H9 (cell line): ENCODE measurements around the gene BRWD1. TPM values are rescaled to one million over a fixed set of nuclear protein-coding genes. Genes with fewer than 3 reads are reported as not detected.

Experiments used
- DNase-seq: peaks from one replicate; pipeline ENCODE4 v3.0.0-alpha.2; 2017
- H2AFZ ChIP-seq: one replicate; pipeline ENCODE4 v1.6.1; 2013; ENCODE audit warnings: mild to moderate bottlenecking, low read length, control low read depth, moderate library complexity
- H2AK5ac ChIP-seq: 2 replicates; pipeline ENCODE4 v1.6.1; 2013; ENCODE audit warnings: low read length, control low read depth, mixed read lengths; ENCODE audit not compliant: insufficient read length
- H2BK120ac ChIP-seq: one replicate; pipeline ENCODE4 v1.6.1; 2013; ENCODE audit warnings: low read depth, mild to moderate bottlenecking, low read length, control low read depth, inconsistent platforms; ENCODE audit not compliant: poor library complexity, severe bottlenecking
- H2BK12ac ChIP-seq: 2 replicates; pipeline ENCODE4 v1.6.1; 2013; ENCODE audit warnings: low read length, control low read depth, mixed read lengths, low read depth; ENCODE audit not compliant: insufficient read length
- H2BK15ac ChIP-seq: 2 replicates; pipeline ENCODE4 v1.6.1; 2013; ENCODE audit warnings: low read depth, low read length, control low read depth
- H2BK20ac ChIP-seq: one replicate; pipeline ENCODE4 v1.6.1; 2013; ENCODE audit warnings: low read depth, mild to moderate bottlenecking, low read length, control low read depth, inconsistent platforms; ENCODE audit not compliant: poor library complexity, severe bottlenecking
- H2BK5ac ChIP-seq: 2 replicates; pipeline ENCODE4 v1.6.1; 2013; ENCODE audit warnings: low read length, control low read depth, mixed read lengths; ENCODE audit not compliant: insufficient read length
- H3K14ac ChIP-seq: 2 replicates; pipeline ENCODE4 v1.6.1; 2013; ENCODE audit warnings: low read length, control low read depth; ENCODE audit not compliant: insufficient read depth
- H3K18ac ChIP-seq: 2 replicates; pipeline ENCODE4 v1.6.1; 2013; ENCODE audit warnings: low read depth, mild to moderate bottlenecking, mixed read lengths, low read length, control low read depth; ENCODE audit not compliant: insufficient read length
- H3K23ac ChIP-seq: 2 replicates; pipeline ENCODE4 v1.6.1; 2013; ENCODE audit warnings: low read length, control low read depth, mixed read lengths, low read depth; ENCODE audit not compliant: insufficient read length
- H3K23me2 ChIP-seq: 2 replicates; pipeline ENCODE4 v1.6.1; 2013; ENCODE audit warnings: low read depth, mild to moderate bottlenecking, mixed read lengths, low read length, control low read depth; ENCODE audit not compliant: insufficient read length, poor library complexity, severe bottlenecking
- H3K27ac ChIP-seq: 2 replicates; pipeline ENCODE4 v1.5.1; 2013; ENCODE audit warnings: low read length, control low read depth, mixed read lengths, low read depth; ENCODE audit not compliant: insufficient read length
- H3K27me3 ChIP-seq: 2 replicates; pipeline ENCODE4 v1.6.1; 2013; ENCODE audit warnings: low read length, control low read depth, inconsistent platforms; ENCODE audit not compliant: insufficient read depth
- H3K4ac ChIP-seq: 2 replicates; pipeline ENCODE4 v1.6.1; 2013; ENCODE audit warnings: low read depth, mild to moderate bottlenecking, control low read depth, inconsistent platforms, low read length, moderate library complexity
- H3K4me1 ChIP-seq: 2 replicates; pipeline ENCODE4 v1.6.1; 2013; ENCODE audit warnings: low read length, control low read depth, inconsistent platforms; ENCODE audit not compliant: insufficient read depth
- H3K4me2 ChIP-seq: 2 replicates; pipeline ENCODE4 v1.6.1; 2013; ENCODE audit warnings: low read length, control low read depth, mixed read lengths; ENCODE audit not compliant: insufficient read length, insufficient read depth
- H3K56ac ChIP-seq: 2 replicates; pipeline ENCODE4 v1.6.1; 2013; ENCODE audit warnings: low read depth, mild to moderate bottlenecking, mixed read lengths, low read length, control low read depth; ENCODE audit not compliant: insufficient read length
- H3K79me1 ChIP-seq: 2 replicates; pipeline ENCODE4 v1.6.1; 2013; ENCODE audit warnings: low read depth, mild to moderate bottlenecking, moderate library complexity, low read length, control low read depth, inconsistent platforms; ENCODE audit not compliant: insufficient read depth, poor library complexity, severe bottlenecking
- H3K79me2 ChIP-seq: 2 replicates; pipeline ENCODE4 v1.6.1; 2013; ENCODE audit warnings: low read length, control low read depth, inconsistent platforms; ENCODE audit not compliant: insufficient read depth
- H3K9ac ChIP-seq: 2 replicates; pipeline ENCODE4 v1.6.1; 2013; ENCODE audit warnings: low read length, control low read depth, mixed read lengths; ENCODE audit not compliant: insufficient read length; ENCODE audit errors: extremely low read depth
- H3K9me3 ChIP-seq: one replicate; pipeline ENCODE4 v1.6.1; 2013; ENCODE audit warnings: low read depth, low read length, inconsistent platforms; ENCODE audit not compliant: control insufficient read depth
- H3T11ph ChIP-seq: one replicate; pipeline ENCODE4 v1.6.1; 2013; ENCODE audit warnings: mild to moderate bottlenecking, low read length, control low read depth, inconsistent platforms
- H4K20me1 ChIP-seq: one replicate; pipeline ENCODE4 v1.6.1; 2013; ENCODE audit not compliant: control insufficient read depth, insufficient read length, insufficient read depth
- H4K5ac ChIP-seq: 2 replicates; pipeline ENCODE4 v1.6.1; 2013; ENCODE audit warnings: low read depth, mild to moderate bottlenecking, mixed read lengths, low read length, control low read depth; ENCODE audit not compliant: insufficient read length
- H4K8ac ChIP-seq: replicated peaks from 2 replicates; pipeline ENCODE4 v1.6.1; 2013; ENCODE audit warnings: low read length, control low read depth, mixed read lengths, low read depth; ENCODE audit not compliant: insufficient read length
- H4K91ac ChIP-seq: 2 replicates; pipeline ENCODE4 v1.6.1; 2013; ENCODE audit warnings: low read depth, mild to moderate bottlenecking, moderate library complexity, mixed read lengths, low read length, control low read depth; ENCODE audit not compliant: insufficient read length
- H3K27ac Mint-ChIP-seq, 3 experiments: 2 replicates in 2 of 3; 3 replicates in 1 of 3; pipeline ENCODE4 v1.8.0; 2020 to 2021; ENCODE audit warnings: mixed read lengths in 3 of 3, mild to moderate bottlenecking in 1 of 3, moderate library complexity in 1 of 3
- H3K27me3 Mint-ChIP-seq: 2 replicates; pipeline ENCODE4 v1.8.0; 2021; ENCODE audit warnings: low read depth, mild to moderate bottlenecking, moderate library complexity, mixed read lengths
- H3K36me3 Mint-ChIP-seq, 3 experiments: 2 replicates in 2 of 3; 3 replicates in 1 of 3; pipeline ENCODE4 v1.8.0; 2020 to 2021; ENCODE audit warnings: low read depth in 3 of 3, mixed read lengths in 3 of 3; ENCODE audit not compliant: insufficient read depth in 1 of 3
- H3K4me1 Mint-ChIP-seq, 2 experiments: 2 replicates each; pipeline ENCODE4 v1.8.0; 2020; ENCODE audit warnings: mixed read lengths in 2 of 2
- H3K4me3 Mint-ChIP-seq, 2 experiments: 2 replicates in 1 of 2; 3 replicates in 1 of 2; pipeline ENCODE4 v1.8.0; 2020 to 2021; ENCODE audit warnings: mild to moderate bottlenecking in 2 of 2, mixed read lengths in 2 of 2, moderate library complexity in 1 of 2
- H3K9me3 Mint-ChIP-seq, 2 experiments: 2 replicates in 1 of 2; 3 replicates in 1 of 2; pipeline ENCODE4 v1.8.0; 2020; ENCODE audit warnings: mild to moderate bottlenecking in 2 of 2, mixed read lengths in 2 of 2, moderate library complexity in 1 of 2
- CTCF ChIP-seq: fragments of 200-600 bp; sonication (generic); conservative IDR thresholded peaks from 3 replicates; pipeline ENCODE4 v1.8.0; 2021; ENCODE audit warnings: antibody characterized with exemption, mild to moderate bottlenecking
- WGBS: extraction: QIAGEN DNeasy Blood & Tissue Kit; methylation state at CpG from one replicate; pipeline ENCODE4 v1.1.7; 2013; ENCODE audit warnings: missing lambda C conversion rate, low lambda C conversion rate, mixed read lengths; ENCODE audit not compliant: insufficient read length; ENCODE audit errors: extremely low coverage; 5-methylcytosine and 5-hydroxymethylcytosine counted together
- total RNA-seq: library from RNA; stranded (reverse); gene quantifications from 2 replicates; pipeline ENCODE4 v1.2.1, GENCODE V29; 2021

The BRWD1 gene
- total RNA-seq, 1 experiment from 2014 or later: 48.4 TPM

GRCh38 chr21:39173716-39174680 is 139.4 kb downstream of the BRWD1 start:
- no CpG with 5 or more reads among the region's 3 CpGs for WGBS
- Mint-ChIP-seq H3K27ac (no peak overlapping the region), H3K9me3 (no peaks in the 10 kb centered on the region), H3K27me3 (no peaks in the 10 kb centered on the region), H3K36me3 (peaks cover 28 to 59% (median 56%) of the 10 kb centered on the region in 3 experiments; a peak in 6 of 7 replicates), H3K4me3 (no peak overlapping the region), H3K4me1 (no peaks in the 10 kb centered on the region)
- Histone ChIP-seq H3K79me1 (no peaks in the 10 kb centered on the region), H3K56ac (no peak overlapping the region), H2BK5ac (no peak overlapping the region), H3K79me2 (no peaks in the 10 kb centered on the region), H3K27me3 (no peaks in the 10 kb centered on the region), H3K23ac (no peak overlapping the region), H2AFZ (no peak overlapping the region), H3K23me2 (no peaks in the 10 kb centered on the region), H3K18ac (no peak overlapping the region), H2BK20ac (no peak overlapping the region), H3K4me1 (no peaks in the 10 kb centered on the region), H3K4me2 (no peak overlapping the region), H4K20me1 (no peaks in the 10 kb centered on the region), H2BK15ac (no peak overlapping the region), H4K91ac (no peak overlapping the region), H3K27ac (no peak overlapping the region), H3K4ac (no peak overlapping the region), H3T11ph (no peak overlapping the region), H3K9me3 (no peaks in the 10 kb centered on the region), H2AK5ac (no peak overlapping the region), H4K8ac (no peak overlapping the region), H2BK12ac (no peak overlapping the region), H2BK120ac (no peak overlapping the region), H3K14ac (no peak overlapping the region), H3K9ac (no peak overlapping the region), H4K5ac (no peak overlapping the region)
- DNase-seq: no peak
- no peak for TF ChIP-seq CTCF
